Stimulated activated CD8-positive, alpha-beta memory T cell treated with anti-CD3 and anti-CD28 coated beads, Interleukin-2, amount 100 ng/mL, for 1 hour (primary cell): Measurements from ENCODE around the gene ALAD.

Source experiments
- DNase-seq, 2 donors: peaks; one replicate each; pipeline ENCODE4 v3.0.0-alpha.2; 2020; ENCODE audit warnings: low read depth in 2 of 2

Gene ALAD

DNA sequence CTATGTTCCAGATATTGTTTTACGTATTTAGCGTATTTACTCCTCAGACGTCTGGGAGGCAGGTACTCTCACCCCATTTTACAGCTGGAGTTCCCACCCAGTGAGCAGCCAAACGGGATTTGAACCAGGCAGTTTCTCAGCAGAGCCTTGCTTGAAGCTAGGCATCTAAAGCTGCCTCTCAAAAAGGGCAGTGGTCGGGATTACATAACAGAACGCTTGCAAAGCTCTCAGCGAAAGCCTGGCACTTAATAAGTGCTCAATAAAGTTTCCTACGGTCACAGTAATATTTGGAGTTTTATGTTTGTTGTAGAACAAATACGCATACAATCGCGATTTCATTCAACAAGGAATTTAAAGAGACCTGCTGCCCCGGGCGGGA, 52.0 kb downstream of the ALAD start:
- DNase-seq: no peak

DNA sequence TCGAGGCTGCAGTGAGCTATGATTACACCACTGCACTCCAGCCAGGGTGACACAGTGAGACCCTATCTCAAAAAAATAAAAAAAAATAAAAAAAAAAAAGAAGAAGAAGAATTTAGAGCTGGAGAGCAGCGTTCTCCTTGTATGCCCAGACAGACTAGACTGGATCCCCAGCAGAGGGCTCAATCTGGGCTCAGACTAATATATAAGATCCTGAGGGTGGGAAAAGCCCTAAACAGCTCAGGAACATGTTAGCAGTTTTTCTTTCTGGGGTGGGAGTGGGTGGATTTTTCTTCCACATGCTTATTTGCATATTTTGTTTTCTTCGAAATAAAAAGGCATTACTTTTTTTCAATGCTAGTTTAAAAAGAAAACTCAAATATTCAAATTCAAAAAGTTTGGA, 52.6 kb downstream of the ALAD start:
- DNase-seq: no peak

DNA sequence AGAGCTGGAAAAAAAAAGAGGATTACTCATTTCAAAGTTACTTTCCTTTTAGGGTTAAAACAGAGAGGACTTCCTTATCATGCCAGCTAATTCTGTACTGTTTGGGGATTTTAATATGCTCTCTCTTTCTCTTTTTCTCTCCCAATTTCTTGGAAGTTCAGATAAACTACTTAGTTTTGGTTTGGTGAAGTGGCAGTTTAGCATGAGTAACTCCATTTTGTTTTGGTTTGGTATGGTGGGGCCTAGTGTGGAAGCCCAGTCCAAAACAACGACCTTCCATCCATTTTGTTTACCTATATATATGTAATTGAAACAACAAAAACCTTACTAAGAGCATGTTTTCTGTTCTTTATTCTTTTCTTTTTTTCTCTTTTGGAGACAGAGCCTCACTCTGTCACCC, 55.4 kb downstream of the ALAD start:
- DNase-seq: no peak

DNA sequence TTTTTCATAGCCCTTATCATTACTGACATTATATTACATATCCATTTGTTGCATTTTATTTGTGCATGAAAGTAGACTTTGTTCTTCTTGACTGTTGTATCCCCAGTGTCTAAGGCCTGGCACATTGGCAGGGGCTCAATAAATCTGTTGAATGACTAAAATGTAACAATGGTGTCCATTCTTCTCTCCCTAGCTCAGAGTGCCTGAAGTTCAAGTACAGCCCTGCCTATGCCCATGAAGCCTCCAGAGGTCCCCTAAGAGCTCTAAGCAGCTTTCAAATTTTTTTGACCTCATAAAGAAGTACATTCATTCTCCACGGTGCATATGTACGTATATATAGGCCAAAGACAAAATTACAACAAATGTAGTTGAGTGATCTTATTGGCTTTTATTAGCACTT, 55.9 kb downstream of the ALAD start:
- DNase-seq: no peak

DNA sequence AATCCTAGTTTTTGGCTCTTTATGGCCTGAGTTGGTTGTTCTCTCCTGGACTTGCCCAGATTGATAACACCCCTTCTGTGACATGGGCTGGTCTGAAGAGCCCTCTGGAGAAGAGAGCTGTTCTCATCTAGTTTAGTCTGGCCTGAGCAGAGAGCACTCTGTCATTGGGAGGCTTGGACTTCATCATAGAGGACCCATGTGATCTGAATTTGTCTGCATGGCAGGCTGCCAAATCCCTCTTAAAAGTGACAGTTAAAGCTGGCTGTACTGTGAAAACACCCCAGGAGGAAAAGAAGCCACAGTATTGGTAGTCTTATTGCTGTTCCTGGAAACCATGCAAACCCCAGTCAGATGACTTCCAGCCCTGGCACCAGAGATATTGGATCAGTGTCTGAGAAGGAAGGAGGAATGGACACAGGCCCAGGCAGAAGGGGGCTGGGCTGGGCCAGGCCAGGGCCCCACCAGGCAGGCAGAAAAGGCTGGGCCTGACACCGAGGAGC, 57.3 kb downstream of the ALAD start:
- no peak for DNase-seq

DNA sequence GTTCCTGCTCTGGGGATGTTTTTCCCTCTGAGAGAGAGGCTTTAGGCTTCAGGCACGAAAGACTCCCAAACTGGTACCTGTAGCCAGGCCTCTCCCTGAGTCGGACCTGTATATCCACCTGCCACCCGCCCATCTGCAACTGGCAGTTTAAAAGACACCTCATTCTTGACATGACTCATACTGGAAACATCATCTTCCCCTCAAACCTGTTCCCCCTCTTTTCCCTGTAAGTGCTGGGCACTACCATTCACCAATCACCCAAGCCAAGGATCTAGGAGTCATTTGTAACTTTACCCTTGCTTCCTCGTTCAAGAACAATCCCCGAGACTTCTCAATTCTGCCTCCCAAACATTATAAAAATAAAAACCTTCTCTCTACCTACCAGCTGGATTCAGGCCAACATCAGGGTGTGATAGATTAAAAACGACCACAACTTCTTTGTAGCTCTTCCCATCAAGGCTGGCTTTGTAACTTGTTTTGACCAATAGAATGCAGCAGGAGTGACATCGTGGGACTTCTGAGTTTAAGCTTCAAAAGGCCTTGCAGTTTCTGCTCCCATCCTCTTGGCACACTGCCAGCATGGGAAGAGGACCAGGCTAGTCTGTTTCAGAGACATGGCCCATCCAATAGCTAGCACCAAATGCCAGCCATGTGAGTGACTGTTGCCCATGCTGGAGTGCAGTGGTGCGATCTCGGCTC, 59.2 kb downstream of the ALAD start:
- DNase-seq: no peak

DNA sequence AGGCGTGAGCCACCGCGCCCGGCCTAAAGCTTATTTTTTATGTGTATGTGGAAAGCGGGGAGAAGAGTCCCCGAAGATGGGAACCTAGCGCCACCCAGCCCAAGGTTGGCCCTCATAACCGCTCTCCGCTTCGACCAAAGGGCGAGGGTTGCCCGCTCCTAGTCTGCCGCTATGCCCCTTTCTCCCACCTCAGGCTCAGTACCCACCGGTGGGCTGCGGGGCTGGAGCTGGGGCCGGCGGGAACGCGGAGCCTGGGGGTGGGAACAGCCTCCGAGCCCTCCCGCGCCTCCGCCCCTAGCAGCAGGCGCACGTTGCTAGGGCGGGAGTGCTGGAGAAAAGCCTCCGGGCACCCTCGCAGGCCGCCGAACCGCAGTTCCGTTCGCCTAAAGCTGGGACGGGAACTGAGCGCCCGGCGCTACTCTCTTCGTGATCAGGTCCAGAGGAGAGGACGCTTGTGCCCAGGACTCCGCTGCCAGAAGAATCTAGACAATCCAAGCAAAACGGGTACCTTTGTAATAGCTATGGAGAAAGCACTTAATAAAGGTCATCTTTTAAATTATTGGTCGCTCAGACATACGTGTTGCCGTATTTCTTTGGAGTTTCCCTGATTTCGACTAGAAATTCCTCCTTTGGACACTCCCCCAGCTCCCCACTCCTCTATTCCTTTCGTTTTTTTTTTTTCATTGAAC, 60.9 kb downstream of the ALAD start, which contains the start of gene WDR31:
Gene WDR31, minus strand, starts transcription at position 265 of the 689 bp plus-strand sequence. CDS start 8,253 bp downstream, outside the sequence.
- DNase-seq: peak; percentile 60 to 69

DNA sequence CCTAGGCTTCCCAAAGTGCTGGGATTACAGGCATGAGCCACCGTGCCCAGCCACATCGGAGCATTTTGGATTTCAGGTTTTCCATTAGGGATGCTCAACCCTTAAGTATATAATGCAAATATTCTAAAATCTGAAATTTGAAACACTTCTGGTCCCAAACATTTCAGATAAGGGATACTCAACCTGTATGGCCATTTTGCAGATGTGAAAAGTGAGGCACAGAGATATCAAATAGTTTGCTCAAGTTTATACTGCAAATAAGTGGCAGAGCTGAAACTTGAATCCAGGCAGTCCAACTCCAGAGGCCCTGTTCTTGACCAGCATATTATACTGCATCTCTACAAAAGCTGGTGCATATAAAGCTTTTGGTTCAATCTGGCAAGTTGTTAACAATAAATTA, 63.4 kb downstream of the ALAD start:
- DNase-seq: no peak
